22Rv1 (cell line): ENCODE data around the gene AIF1.

ENCODE experiments used
- CTCF ChIP-seq: fragments of 450-650 bp; IDR thresholded peaks from 2 replicates; pipeline ENCODE4 v1.5.1; 2017; ENCODE audit warnings: mild to moderate bottlenecking
- ZFX ChIP-seq: fragments of 450-650 bp; IDR thresholded peaks from 2 replicates; pipeline ENCODE4 v1.6.1; 2017; ENCODE audit warnings: antibody characterized with exemption, borderline replicate concordance

GRCh38 chr6:31577579-31577966, 37.5 kb upstream of the AIF1 start:
- TF ChIP-seq CTCF (no peak), ZFX (no peak)
